ENCODE measurements around the gene PTPN4. TPM values are rescaled to one million over a fixed set of nuclear protein-coding genes. Genes with fewer than 3 reads are reported as not detected.

Gene PTPN4
- total and polyA plus RNA-seq, 9 of the 15 experiments (the other 6 are each of a cell fraction or from before 2014, with no cell fraction given): 5.0 to 32.8 (median 27.3) TPM

- peak; percentile 99 for TF ChIP-seq C11orf30 (IDR thresholded peaks at IDR 0.05; ENCODE audit: low read depth)
- peak; percentile 87 for TF ChIP-seq MAFF (IDR thresholded peaks at IDR 0.05; ENCODE audit: low read length)
- TF ChIP-seq ZNF263 (CRISPR knock-in tag; IDR thresholded peaks at IDR 0.05; ENCODE audit: borderline replicate concordance): no peak
- TF ChIP-seq RBBP5 (IDR thresholded peaks at IDR 0.05; ENCODE audit: borderline replicate concordance, insufficient read depth, low read length, poor library complexity, severe bottlenecking): no peak
- peak; percentile 87; the same call in 1 of the 2 replicates for TF ChIP-seq MAFK (IDR thresholded peaks at IDR 0.05; ENCODE audit: low read length)
- no peak for TF ChIP-seq ZNF384 (IDR thresholded peaks at IDR 0.05; ENCODE audit: low read depth, low read length)
- TF ChIP-seq ZNF76 (CRISPR knock-in tag; IDR thresholded peaks at IDR 0.05; ENCODE audit: borderline replicate concordance): no peak
- TF ChIP-seq TCF7L2 (IDR thresholded peaks at IDR 0.05; ENCODE audit: low read depth, low read length): no peak
- no peak for TF ChIP-seq USF2 (CRISPR knock-in tag; IDR thresholded peaks at IDR 0.05)
Measured at GRCh38 chr2:119808516-119809147, 48.9 kb downstream of the PTPN4 start (continued).

- no TSS peak for BruUV-seq (replicated peaks)
- ChIA-PET POLR2A (interaction anchor here (0.6 kb wide), 1 partner anchor 89 kb away, joined by 4 read pairs; no protein-coding TSS in a partner anchor), CTCF (ENCODE audit: low intra/inter-chr PET ratio) (no interaction called here)
- Histone ChIP-seq H3K27me3 (ENCODE audit: control insufficient read depth in 2 of 2, insufficient read depth in 2 of 2, low read length in 2 of 2) (no peaks in the 10 kb centered on the region), H3K79me2 (ENCODE audit: control insufficient read depth, insufficient read depth, low read length) (peaks cover 7% of the 10 kb centered on the region; the same call in 2 of the 3 replicates), H3K27ac (ENCODE audit: extremely low read depth, low read depth, low read length) (no peak overlapping the region; the same call in 2 of the 3 replicates), H4K20me1 (replicated peaks; ENCODE audit: control insufficient read depth, insufficient read depth, low read length) (no peaks in the 10 kb centered on the region), H3K4me3 (no peak overlapping the region), H3K4me2 (ENCODE audit: insufficient read depth, low read length) (no peak overlapping the region), H3K9me3 (replicated peaks; ENCODE audit: control insufficient read depth, insufficient read depth, low read depth, low read length) (no peaks in the 10 kb centered on the region), H3K4me1 (replicated peaks in 1 of 2; ENCODE audit: control insufficient read depth in 2 of 2, insufficient read depth in 2 of 2, low read length in 2 of 2) (peaks cover 0 to 3% of the 10 kb centered on the region in 2 experiments; a peak in 2 of 5 replicates), H3K9me1 (ENCODE audit: control insufficient read depth, insufficient read depth, low read length) (no peaks in the 10 kb centered on the region), H2AFZ (ENCODE audit: low read depth, low read length) (no peak overlapping the region), H3K9ac (ENCODE audit: insufficient read depth in 1 of 2, low read depth in 2 of 2, low read length in 2 of 2) (no peak overlapping the region), H3K36me3 (ENCODE audit: control insufficient read depth, insufficient read depth, low read length) (no peaks in the 10 kb centered on the region; the same call in 2 of the 3 replicates)
- DNase-seq (ENCODE audit: extremely low read depth in 1 of 4, low spot score in 3 of 4) (no peak), ATAC-seq (no peak), FAIRE-seq (no peak)
- 84% methylated on average over 6 of the region's 6 CpGs for WGBS (ENCODE audit: insufficient coverage, low coverage, missing lambda C conversion rate)
- TF ChIP-seq CSDE1 (IDR thresholded peaks at IDR 0.05): no peak
- intact Hi-C loops (cut with micrococcal nuclease) (no loop called here), in situ Hi-C loops (cut with MboI) (no loop called here)
Measured at GRCh38 chr2:119809339-119810048, 49.8 kb downstream of the PTPN4 start.

All from K562 (cell line).